Activated CD4-positive, alpha-beta T cell treated with anti-CD3 and anti-CD28 coated beads, Interleukin-2, amount 50 U/mL, for 48 hours (primary cell): ENCODE results near the gene ABCC3.
"Not testable (repeated sequence)": the region's sequence is repeated elsewhere in the genome, so short reads cannot be mapped to it uniquely, and the experiment has no call there.

Source experiments
- DNase-seq, 2 experiments: peaks; one replicate each; pipeline ENCODE4 v3.0.0-alpha.2; 2020

The ABCC3 gene

DNA sequence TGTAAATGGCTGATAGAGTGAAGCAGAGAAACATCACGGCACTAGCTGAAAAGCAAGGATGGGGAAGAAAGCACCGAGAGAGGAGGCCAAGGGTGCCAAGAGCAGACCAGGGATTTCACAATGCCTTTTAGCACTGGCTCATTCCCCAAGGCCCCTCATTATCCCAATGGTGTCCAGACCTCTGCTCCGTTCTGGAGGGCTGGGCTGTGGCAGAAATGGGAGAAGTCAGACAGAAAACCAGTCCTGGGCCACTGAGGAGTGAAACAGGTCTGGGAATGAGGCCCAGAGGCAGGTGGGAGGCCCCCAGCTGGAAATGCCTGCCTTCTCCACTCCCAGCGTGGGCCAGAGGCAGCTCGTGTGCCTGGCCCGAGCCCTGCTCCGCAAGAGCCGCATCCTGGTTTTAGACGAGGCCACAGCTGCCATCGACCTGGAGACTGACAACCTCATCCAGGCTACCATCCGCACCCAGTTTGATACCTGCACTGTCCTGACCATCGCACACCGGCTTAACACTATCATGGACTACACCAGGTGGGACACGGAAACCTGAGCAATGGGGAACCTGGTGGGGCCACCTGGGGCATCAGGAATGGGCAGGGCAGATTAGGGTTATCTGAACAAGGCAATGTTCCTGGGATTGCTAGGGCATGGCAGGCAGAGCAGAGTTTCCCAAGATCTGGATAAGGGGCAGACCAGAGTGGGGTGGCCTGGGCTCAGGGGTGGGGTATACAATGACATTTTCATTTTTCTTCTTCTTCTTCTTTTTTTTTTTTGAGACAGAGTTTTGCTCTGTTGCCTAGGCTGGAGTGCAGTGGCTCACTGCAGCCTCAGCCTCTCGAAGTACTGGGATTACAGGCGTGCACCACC is 52.8 kb downstream of the ABCC3 start:
- DNase-seq: no peak

- DNase-seq: no peak
Observed at GRCh38 chr17:50688245-50688644, 53.6 kb downstream of the ABCC3 start.

DNA sequence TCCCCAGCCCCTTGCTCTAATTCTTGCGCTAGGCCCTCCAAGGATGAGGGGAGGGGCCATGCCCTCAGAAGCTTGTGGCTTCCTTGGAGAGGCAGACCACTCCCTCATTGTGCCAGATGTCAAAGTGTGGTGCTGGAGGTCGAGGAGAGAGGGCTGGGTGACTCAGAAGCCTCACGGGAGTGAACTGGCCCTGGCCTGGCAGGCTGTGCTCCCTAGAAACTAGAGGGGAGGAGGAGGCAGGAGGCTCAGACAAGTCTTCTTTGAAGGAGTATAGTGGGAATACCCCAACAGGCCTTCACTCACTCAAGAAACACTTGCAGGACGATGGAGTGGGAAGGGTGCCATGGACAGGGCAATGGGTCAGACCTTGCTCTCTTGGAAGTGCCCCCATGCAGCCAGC is 54.6 kb downstream of the ABCC3 start:
- no peak for DNase-seq

GRCh38 chr17:50689956-50690886 is 55.5 kb downstream of the ABCC3 start:
- DNase-seq: no peak

DNA sequence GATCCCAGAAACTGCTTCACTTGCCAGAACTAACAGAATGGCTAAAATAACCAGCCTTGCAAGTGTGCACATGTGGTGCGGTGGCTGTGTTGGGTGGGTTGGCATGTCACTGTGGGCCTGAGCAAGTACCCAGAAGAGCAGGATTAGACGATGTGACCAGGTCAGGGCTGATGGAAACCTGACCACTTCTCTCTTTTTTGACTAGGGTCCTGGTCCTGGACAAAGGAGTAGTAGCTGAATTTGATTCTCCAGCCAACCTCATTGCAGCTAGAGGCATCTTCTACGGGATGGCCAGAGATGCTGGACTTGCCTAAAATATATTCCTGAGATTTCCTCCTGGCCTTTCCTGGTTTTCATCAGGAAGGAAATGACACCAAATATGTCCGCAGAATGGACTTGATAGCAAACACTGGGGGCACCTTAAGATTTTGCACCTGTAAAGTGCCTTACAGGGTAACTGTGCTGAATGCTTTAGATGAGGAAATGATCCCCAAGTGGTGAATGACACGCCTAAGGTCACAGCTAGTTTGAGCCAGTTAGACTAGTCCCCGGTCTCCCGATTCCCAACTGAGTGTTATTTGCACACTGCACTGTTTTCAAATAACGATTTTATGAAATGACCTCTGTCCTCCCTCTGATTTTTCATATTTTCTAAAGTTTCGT is 56.3 kb downstream of the ABCC3 start:
- DNase-seq: no peak

- no peak for DNase-seq
Observed at GRCh38 chr17:50691550-50692447, 57.1 kb downstream of the ABCC3 start.

DNA sequence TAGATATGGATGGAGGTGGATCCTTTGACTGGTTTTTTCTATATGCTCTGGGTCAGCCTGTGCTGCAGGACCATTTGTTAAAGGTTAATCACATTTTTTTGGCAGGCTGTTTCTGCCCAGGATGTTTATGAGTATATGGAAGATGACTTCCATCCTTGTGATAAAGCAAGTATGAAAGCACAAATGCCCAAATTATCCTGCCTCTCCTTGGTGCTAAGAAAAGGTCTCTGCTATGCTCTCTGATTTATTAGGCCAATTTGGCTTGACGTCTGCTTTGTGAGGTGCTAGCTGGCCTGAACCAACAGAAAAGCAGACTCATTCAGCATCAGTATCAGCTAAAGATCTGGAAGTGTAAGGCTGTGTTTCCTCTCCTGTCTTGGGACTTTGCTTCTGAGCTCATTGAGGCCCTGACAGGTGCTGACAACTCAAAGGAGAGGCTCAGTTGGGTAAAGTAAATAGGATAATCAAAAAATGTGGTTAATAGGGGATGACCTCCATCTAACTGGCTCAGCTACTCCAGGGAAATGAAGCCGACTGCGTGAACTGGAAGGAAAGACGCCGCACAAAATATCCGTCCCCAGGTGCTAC is 57.9 kb downstream of the ABCC3 start:
- DNase-seq: no peak

GRCh38 chr17:50693036-50693682 is 58.5 kb downstream of the ABCC3 start:
- no peak for DNase-seq

GRCh38 chr17:50696365-50696879 is 61.7 kb downstream of the ABCC3 start:
- DNase-seq: no peak

DNA sequence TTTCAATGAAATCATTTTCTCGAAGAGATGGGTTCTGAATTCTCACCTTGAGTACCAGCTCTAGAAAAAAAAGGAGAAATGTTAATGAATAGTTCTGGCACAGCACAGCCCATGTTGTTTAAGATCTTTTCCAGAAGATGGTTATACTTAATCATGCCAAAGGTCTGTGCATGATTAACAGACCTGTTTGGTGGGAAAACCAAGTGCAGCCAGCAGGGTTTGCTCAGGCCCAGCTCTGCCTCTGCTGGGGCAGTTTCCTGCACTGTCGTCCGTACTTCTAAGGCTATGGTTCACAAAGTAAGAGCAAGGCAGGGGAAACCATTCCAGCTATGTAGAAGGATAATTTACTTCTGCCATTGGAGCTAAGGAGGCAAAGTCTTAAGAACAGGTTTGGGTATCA is 62.4 kb downstream of the ABCC3 start:
- no peak for DNase-seq

GRCh38 chr17:50697663-50698272 is 63.1 kb downstream of the ABCC3 start:
- DNase-seq: no peak

DNA sequence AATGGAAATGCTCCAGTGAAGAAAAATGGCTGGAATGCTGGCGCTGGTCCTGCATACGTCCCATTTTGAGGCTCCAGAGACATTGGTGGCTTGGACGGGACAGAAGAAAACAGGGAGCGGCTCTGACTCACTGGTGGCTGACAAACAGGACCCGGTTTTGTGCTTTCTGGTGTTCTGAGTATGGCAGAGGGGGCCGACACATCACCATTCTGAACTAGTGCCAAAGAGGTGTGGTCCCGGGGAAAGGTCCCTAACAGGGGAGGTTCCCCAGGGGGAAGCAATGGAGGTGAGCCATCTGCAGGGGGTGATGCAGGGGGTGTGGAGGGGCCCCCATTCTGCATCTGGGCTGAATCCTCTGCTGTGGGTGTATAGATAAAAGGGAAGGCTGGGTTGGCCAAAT is 64.7 kb downstream of the ABCC3 start:
- DNase-seq: no peak

DNA sequence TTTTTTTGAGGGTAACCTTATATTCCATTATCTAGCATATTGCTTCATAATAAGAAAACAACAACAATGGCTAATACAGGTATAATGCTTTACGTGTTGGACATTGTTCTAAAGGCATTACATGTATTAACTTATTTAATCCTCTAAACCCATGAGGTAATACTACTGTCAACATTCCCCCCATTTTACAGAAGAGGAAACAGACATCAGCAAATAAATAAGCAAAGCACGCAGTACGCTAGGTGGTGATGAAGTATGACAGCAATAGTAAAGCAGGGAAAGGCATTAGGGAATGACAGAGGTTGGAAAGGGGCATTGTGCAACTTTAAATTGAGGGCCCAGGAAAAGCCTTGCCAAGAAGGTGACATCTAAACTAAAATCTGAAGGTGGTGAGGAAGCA is 68.5 kb downstream of the ABCC3 start:
- DNase-seq: no peak

GRCh38 chr17:50707289-50708049 is 72.8 kb downstream of the ABCC3 start, which contains the start of gene ANKRD40:
TSS of gene ANKRD40 (minus strand) at chr17:50707914. CDS start at chr17:50707654, 260 bp downstream.
- DNase-seq: peak; percentile 91 to 94

DNA sequence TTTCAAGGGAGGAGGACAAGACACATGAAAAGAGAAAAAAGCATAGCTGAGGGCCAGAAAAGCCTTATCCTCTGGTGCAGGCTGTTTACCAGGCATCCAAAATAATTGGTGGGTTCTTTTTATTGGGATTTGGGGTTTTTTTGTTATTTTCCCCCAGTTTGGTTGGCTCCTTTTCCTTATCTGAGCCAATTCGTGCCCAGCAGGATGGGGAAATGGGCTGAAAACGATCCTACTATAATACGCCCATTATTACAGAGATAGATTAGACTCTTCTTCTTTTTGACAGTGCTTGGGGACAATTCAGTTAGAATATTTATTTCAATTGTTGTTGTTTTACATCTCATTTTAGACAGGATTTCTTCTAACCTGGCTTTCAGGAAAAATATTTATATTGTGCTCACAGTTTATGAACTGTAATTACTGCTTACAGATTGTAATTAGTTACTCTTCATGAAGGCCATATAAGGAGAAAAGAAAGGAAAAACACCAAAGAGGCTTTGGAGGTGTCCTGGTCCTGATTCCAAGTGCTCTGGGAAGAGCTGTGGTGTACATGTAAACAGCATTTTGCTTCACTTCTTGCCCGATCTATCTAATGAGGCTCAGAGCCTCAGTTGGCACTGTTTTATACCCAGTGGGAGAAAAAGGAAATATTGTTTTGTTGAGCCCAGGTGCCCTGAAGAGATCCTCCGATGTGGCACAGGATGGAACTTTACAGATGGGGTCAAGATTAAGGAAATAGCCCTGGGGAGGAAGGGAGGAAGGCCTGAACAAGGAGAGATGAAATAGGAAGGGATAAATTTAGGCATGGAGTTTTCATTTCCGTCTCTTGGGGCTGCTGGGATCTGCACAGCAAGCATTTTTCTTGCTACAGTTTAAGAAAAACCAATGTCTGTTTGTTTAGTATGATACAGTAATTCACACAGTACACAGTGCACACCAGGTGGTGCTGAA is 73.6 kb downstream of the ABCC3 start:
- DNase-seq: peak in 1 of 2 experiments; percentile 10

DNA sequence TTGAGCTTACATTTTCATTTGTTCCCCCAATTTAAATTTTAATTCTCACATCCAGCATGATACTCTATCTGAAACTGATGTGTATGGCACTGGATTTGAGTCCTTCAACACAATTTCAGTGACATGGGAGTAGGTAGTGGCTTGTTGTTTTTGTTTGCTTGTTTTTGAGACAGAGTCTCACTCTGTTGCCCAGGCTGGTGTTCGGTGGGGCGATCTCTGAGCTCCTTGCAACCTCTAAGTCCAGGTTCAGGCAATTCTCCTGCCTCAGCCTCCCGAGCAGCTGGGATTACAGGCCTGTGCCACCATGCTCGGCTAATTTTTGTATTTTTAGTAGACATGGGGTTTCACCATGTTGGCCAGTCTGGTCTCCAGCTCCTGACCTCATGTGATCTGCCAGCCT is 74.4 kb downstream of the ABCC3 start:
- not testable (repeated sequence) for DNase-seq

DNA sequence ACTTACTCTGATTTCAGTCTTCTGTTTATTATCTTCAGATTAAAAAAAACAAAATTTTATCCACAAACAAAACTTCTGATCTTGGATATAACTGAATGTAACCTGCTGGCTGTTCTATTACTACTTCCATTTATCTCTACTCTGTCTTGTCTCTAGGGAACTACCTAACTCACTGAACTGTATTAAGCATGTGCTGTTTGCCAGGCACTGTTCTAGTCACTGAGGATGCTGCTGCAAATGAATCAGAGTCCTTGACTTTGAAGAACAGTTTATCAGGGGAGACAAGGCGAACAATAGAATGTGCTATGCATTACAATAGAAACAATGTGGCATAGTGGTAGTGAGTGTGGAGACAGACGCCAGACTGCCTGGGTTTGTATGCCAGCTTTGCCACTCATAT is 75.3 kb downstream of the ABCC3 start:
- no peak for DNase-seq

- DNase-seq: no peak
Observed at GRCh38 chr17:50710650-50711049, 76.0 kb downstream of the ABCC3 start.
